Right lobe of liver (tissue), 6 donors: Measurements from ENCODE around the gene DDIAS. TPM values are rescaled to one million over a fixed set of nuclear protein-coding genes. Genes with fewer than 3 reads are reported as not detected.
A peak's percentile ranks its signal among the peaks of the same experiment; 100 is the strongest.

Experiments used
- ATAC-seq, 4 donors: fragments of 200-7000 bp; cut with Tn5 transposase; one replicate each; pipeline ENCODE4 v1.9.1; 2020; ENCODE audit warnings: mild to moderate bottlenecking in 4 of 4, moderate library complexity in 4 of 4
- DNase-seq, 3 donors: peaks; one replicate each; pipeline ENCODE4 v3.0.0-alpha.2; 2020
- H3K27ac ChIP-seq, 3 donors: fragments of 200-600 bp; one replicate each; pipeline ENCODE4 v1.8.0; 2022
- H3K27me3 ChIP-seq, 2 donors: fragments of 200-600 bp; one replicate each; pipeline ENCODE4 v1.8.0; 2022
- H3K36me3 ChIP-seq, 4 donors: fragments of 200-600 bp; sonication (generic) in 1 of 4; one replicate each; pipeline versions ENCODE4 v1.5.1 to v1.8.0; 2017 to 2022; ENCODE audit warnings: control low read depth in 1 of 4
- H3K4me1 ChIP-seq, 4 donors: fragments of 200-600 bp; sonication (generic) in 1 of 4; one replicate each; pipeline versions ENCODE4 v1.5.1 to v1.8.0; 2017 to 2022; ENCODE audit warnings: control low read depth in 1 of 4
- H3K4me3 ChIP-seq, 3 donors: fragments of 200-600 bp; one replicate each; pipeline ENCODE4 v1.8.0; 2022
- H3K9me3 ChIP-seq, 4 donors: fragments of 200-600 bp; sonication (generic) in 1 of 4; one replicate each; pipeline versions ENCODE4 v1.5.1 to v1.8.0; 2017 to 2022; ENCODE audit warnings: control low read depth in 1 of 4
- POLR2A ChIP-seq: fragments of 450-650 bp; IDR thresholded peaks from one replicate; pipeline ENCODE4 v1.6.1; 2017; ENCODE audit warnings: antibody characterized with exemption, mild to moderate bottlenecking
- WGBS: methylation state at CpG from one replicate; pipeline ENCODE4 v1.1.6; 2018; ENCODE audit warnings: low coverage, low lambda C conversion rate; ENCODE audit not compliant: insufficient coverage; ENCODE audit errors: missing lambda C conversion rate; 5-methylcytosine and 5-hydroxymethylcytosine counted together
- intact Hi-C, 2 donors: fragments of 100-400 bp; cut with DNase I; formaldehyde crosslinking; loops; one replicate each; pipeline versions ENCODE4 v1.11.2 to v1.14.1; 2022
- total RNA-seq, 6 experiments: library from RNA; depleted of rRNA in 2 of 6; stranded (reverse); fragments of >200 nt in 2 of 6; fragmentation: NEBNext Ultra II Directional in 3 of 6; extraction: Animal tissue kit (Norgen Biotek cat#: 25700) in 3 of 6; gene quantifications; one replicate each; pipeline versions ENCODE4 v1.1.0 to v1.2.4, GENCODE V29; 2016 to 2023
- TF ChIP-seq, protein P1 (sequence below), 4 donors: fragments of 200-600 bp in 3 of 4; fragments of 450-650 bp in 1 of 4; IDR thresholded peaks; one replicate each; pipeline versions ENCODE4 v1.5.1 to v1.8.0; 2016 to 2022; ENCODE audit warnings: antibody characterized with exemption in 4 of 4, mild to moderate bottlenecking in 2 of 4
- donor health status: DM: no; HTN: yes; CAD: no.
- donor health status: DM: no; HTN: no; CAD: no.
- donor health status: DM: no; HTN: no; CAD: no.
- donor health status: DM: no; HTN: yes; CAD: no.
- donor health status: DM: no; HTN: yes; CAD: no.

The DDIAS gene
- total RNA-seq, 6 experiments from 2014 or later, result 0.83 to 3.1 (median 1.2) TPM

DNA sequence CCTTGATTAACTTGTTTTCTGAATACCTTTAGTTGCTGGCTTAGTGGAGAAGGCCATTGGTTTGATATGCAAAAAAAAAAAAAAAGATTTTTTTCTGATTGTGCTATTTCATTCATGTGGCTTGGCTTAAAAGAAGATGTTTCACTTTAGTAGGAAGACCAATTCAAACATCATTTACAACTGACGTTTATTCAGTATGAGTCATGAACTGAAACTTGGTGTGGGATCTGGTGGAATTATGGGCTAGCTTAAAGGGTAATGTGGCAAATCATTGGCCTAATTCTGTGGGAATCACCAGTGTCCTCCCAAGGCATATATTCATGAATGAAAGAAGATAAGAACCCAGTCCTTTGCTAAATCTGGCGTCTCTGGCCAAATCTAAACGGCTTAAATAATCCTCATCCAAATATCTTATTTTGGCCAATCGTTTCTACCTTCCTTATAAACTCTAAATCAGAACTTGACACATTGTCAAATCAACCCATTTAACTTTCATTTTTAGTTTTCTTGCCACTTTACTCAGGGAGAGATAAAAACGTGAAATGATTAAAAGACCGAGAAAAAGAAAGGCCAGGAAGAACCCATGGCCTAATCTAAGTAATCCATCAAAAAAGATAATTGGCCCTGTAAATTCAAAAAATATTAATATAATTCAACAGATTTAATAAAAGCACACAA, 77.0 kb downstream of the DDIAS start:
- DNase-seq (no peak), ATAC-seq (peak in 1 of 4 donors; percentile 72)
- Histone ChIP-seq H3K36me3 (peaks cover 0 to 8% (median 0%) of the 10 kb centered on the region in 4 donors), H3K4me1 (no peaks in the 10 kb centered on the region), H3K9me3 (no peaks in the 10 kb centered on the region), H3K27me3 (no peaks in the 10 kb centered on the region), H3K4me3 (no peak overlapping the region), H3K27ac (no peak overlapping the region)
- WGBS, result 77% methylated on average over 6 of the region's 6 CpGs
- TF ChIP-seq POLR2A, result no peak
- TF ChIP-seq, protein P1, sequence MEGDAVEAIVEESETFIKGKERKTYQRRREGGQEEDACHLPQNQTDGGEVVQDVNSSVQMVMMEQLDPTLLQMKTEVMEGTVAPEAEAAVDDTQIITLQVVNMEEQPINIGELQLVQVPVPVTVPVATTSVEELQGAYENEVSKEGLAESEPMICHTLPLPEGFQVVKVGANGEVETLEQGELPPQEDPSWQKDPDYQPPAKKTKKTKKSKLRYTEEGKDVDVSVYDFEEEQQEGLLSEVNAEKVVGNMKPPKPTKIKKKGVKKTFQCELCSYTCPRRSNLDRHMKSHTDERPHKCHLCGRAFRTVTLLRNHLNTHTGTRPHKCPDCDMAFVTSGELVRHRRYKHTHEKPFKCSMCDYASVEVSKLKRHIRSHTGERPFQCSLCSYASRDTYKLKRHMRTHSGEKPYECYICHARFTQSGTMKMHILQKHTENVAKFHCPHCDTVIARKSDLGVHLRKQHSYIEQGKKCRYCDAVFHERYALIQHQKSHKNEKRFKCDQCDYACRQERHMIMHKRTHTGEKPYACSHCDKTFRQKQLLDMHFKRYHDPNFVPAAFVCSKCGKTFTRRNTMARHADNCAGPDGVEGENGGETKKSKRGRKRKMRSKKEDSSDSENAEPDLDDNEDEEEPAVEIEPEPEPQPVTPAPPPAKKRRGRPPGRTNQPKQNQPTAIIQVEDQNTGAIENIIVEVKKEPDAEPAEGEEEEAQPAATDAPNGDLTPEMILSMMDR (IDR thresholded peaks at IDR 0.05), result no peak
- intact Hi-C loops, result no loop called here

DNA sequence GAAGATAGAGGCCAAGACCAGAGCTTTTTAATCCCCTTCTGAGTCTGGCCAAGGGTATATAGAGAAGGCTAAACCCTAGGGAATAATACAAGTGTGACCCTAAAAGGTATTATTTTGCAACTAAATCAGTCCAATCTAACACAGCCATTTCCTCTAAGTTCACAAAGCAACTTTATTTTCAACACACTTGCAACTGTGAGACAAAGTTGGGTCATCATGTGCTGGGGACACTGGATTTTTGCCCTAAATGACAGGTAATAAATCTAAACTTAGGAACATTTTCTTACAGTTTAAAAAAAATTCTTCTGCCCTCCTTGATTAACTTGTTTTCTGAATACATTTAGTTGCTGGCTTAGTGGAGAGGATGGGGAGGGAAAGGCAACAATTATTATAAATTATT, 78.3 kb downstream of the DDIAS start:
- no peaks in the 10 kb centered on the region for H3K4me1 ChIP-seq
- no peak for ATAC-seq
- no peak overlapping the region for H3K4me3 ChIP-seq
- TF ChIP-seq, protein P1 (IDR thresholded peaks at IDR 0.05), result no peak
- no peak for TF ChIP-seq POLR2A
- no peaks in the 10 kb centered on the region for H3K9me3 ChIP-seq
- intact Hi-C loops, result no loop called here
- DNase-seq, result no peak
- no peak overlapping the region for H3K27ac ChIP-seq
- H3K27me3 ChIP-seq, result no peaks in the 10 kb centered on the region
- H3K36me3 ChIP-seq, result peaks cover 0 to 14% (median 0%) of the 10 kb centered on the region in 4 donors

DNA sequence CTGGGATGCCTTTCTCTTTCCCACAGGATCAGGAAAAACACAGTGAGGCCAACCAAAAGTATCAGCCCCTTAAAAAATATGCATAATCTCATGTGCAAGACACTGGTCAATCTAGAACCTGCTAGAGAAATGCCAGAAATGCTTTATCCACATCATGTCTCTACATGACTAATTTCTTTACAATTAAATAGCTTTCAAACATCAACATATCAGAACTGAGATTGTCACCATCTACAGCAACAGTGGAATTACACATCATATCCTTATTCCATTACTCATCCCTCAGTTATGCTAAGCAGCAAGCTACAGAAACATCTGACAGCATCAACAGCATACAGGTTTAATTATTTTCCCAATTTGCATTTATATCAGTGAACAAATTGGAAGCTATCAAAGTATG, 78.8 kb downstream of the DDIAS start:
- intact Hi-C loops, result no loop called here
- H3K4me1 ChIP-seq, result no peaks in the 10 kb centered on the region
- H3K4me3 ChIP-seq, result no peak overlapping the region
- no peak overlapping the region for H3K27ac ChIP-seq
- H3K9me3 ChIP-seq, result no peaks in the 10 kb centered on the region
- TF ChIP-seq, protein P1 (IDR thresholded peaks at IDR 0.05), result no peak
- no peak for TF ChIP-seq POLR2A
- DNase-seq, result no peak
- H3K36me3 ChIP-seq, result peaks cover 0 to 14% (median 0%) of the 10 kb centered on the region in 4 donors
- no peak for ATAC-seq
- H3K27me3 ChIP-seq, result no peaks in the 10 kb centered on the region

DNA sequence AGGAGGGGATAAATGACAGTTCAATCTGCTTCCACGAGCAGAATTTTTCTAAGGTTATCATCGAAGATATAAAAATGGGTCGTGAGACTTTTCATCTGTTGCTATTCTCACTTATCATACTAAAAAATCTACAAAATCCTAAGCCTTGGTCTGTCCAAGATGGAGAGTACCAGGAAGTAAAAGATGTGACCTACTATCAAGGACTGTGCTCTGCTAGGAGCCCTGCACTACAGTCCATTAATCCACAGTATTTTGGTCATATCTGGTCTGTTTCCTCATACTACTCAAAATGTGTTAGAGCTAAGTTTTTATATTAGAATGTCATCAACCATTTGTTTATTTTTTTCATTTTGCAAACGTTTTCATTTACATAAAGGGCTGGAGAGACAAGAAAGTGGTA, 79.4 kb downstream of the DDIAS start:
- H3K27ac ChIP-seq, result no peak overlapping the region
- H3K4me3 ChIP-seq, result no peak overlapping the region
- no peak for ATAC-seq
- WGBS, result 84% methylated on average over 4 of the region's 4 CpGs
- no peaks in the 10 kb centered on the region for H3K9me3 ChIP-seq
- peaks cover 0 to 14% (median 0%) of the 10 kb centered on the region in 4 donors for H3K36me3 ChIP-seq
- DNase-seq, result no peak
- no peaks in the 10 kb centered on the region for H3K4me1 ChIP-seq
- TF ChIP-seq, protein P1 (IDR thresholded peaks at IDR 0.05), result no peak
- TF ChIP-seq POLR2A, result no peak
- H3K27me3 ChIP-seq, result no peaks in the 10 kb centered on the region
- intact Hi-C loops, result no loop called here

DNA sequence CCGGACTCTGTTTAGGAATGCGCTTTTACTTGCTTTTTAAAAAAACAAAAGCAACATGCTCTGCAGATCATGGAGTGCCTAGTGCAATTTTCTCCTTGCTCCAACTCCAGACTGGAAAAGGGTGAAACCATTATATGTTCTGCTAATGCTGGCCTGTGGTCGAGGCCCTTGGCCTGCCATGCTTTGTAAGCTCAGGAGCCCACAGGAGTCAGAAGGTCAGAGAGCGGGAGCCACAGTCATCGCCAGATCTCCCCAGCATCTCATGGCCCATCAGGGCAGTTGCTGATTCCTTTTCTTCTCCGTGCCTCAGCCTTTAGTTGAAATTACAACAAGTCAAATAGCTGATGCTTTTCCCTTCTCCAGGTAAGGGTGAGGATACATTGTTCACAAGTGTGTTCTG, 80.3 kb downstream of the DDIAS start:
- H3K4me1 ChIP-seq, result no peaks in the 10 kb centered on the region
- H3K9me3 ChIP-seq, result no peaks in the 10 kb centered on the region
- 95% methylated on average over 4 of the region's 6 CpGs for WGBS
- no peak for ATAC-seq
- no peak overlapping the region for H3K4me3 ChIP-seq
- no peaks in the 10 kb centered on the region for H3K27me3 ChIP-seq
- no peak for TF ChIP-seq POLR2A
- TF ChIP-seq, protein P1 (IDR thresholded peaks at IDR 0.05), result no peak
- H3K27ac ChIP-seq, result no peak overlapping the region
- H3K36me3 ChIP-seq, result peaks cover 0 to 14% (median 0%) of the 10 kb centered on the region in 4 donors
- DNase-seq, result no peak
- intact Hi-C loops, result no loop called here
